ENCODE data around the gene SPTBN2.
"Not testable (repeated sequence)": the region's sequence is repeated elsewhere in the genome, so short reads cannot be mapped to it uniquely, and the experiment has no call there.

SPTBN2 gene

GRCh38 chr11:66683877-66684276 is 45.1 kb downstream of the SPTBN2 start:
- DNase-seq = no peak

DNA sequence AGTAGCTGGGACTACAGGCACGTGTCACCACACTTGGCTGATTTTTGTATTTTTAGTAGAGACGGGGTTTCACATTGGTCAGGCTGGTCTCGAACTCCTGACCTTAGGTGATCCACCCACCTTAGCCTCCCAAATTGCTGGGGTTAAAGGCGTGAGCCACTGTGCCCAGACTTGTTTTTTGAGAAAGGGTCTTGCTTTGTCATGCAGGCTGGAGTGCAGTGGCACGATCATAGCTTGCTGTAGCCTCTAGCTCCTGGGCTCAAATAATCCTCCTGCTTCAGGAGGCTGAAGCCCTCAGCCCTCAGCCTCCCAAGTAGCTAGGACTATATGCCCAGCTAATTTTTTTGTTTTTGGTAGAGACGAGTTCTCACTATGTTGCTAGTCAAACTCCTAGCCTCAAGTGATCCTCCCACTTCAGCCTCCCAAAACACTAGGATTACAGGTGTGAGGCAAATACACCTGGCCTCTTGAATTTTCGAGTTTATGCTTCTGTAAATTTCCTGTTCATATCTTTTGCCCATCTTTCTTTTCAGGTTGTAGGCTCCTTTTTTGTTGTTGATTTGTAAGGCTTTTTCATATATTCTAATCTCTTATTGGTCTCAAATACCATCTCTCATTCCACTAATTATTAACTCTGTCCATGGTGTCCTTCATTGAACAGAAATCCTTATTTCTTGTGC is 47.9 kb downstream of the SPTBN2 start:
- DNase-seq = no peak

DNA sequence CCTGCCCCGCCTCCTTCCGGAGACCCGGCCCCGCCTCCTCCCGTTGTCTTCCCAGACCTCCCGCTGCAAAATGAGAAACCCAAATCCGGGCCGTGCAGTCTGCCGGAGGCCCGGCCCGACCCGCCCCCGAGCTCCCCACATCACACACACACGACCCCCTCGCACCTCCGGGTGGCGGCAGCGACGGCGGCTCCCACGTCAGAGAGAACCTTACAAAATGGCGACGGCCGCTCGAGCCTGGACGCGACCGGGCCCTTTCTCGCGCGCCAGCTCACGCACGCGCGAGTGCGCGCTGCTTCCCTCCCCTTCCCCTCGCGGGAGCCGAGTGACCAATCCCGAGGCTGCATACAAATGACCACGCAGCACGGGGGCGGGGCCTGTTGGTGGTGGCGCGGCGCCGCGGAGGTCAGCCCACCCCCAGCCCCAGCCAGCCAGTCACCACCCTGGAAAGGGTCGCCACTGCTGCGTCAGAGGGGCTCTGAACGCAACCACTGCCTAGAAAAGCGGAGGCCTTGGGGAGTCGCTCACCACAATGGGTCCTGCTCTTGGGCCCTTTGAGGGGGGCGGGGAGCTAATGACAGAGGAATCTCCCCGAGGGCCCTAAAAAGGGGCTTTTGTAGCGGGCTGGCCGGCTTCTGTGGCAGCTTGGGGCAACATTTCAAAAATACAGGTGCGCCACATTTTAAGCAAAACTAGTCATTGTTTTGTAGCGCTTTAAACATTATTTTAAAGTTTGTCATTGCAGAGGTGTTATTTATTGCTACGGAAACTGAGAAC is 51.2 kb downstream of the SPTBN2 start, which contains the start of gene RBM4B:
Gene RBM4B, minus strand, starts transcription at position 289 of the 777 bp plus-strand sequence. CDS start 808 bp downstream, outside the sequence.
- peak; percentile 95 for DNase-seq

DNA sequence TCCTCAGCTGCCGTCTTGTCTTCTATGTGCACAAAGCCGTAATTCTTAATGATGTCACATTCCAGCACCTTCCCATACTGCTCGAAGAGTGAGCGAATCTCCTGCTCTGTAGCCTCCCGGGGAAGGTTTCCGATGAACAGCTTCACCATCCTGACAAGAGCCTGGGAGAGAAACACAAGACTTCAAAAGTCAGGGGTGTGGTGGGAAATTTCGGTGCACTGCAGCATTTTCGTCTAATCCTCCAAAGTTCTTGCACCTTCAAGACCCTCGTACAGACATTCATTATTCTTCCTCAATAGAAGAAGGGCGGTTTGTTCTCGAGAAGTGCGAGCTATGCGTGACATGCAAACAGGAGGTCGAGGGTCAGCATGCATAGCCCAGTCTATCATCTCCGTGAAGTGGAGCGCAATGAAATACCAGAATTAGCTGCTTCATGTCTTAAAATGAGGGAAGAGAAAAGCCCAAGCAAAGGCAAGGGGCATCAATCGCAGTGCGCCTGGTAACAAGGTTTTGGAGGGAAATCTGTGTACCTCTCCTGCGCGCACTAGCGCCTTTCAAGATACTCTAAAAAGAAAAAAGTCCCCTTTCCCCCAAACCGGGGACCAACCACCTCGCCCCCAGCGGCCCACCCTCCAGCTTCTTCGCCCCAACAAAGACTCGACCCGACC is 52.0 kb downstream of the SPTBN2 start:
- DNase-seq = no peak

DNA sequence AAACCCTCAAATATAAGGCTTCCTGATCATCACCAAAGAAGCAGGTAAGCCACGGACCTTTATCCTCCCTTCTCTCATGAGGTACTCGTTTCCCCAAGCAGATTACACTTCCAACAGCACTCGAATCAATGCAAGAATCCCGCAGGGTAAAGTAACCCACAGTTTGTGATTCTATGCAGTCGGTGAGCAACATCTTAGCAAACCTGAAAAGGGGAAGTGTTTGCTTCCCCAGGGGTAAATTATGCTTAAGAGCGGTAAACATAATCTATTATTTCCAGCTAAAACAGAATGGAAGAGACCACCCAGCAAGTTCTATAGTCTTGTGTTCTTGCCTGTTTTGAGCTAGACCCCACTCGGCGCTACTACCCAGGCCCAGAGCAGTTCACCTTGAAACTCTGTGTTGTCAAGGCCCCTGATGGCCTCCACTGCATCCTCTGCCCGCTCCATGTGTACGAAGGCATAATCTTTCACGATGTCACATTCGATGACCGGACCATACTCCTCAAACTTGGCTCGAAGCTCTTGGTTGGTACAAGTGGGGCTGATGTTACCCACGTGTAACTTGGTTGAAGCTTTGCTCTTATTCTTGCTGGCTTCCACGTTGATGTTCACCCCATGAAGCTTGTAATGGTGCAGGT is 52.6 kb downstream of the SPTBN2 start:
- no peak for DNase-seq

GRCh38 chr11:66674964-66675602 is 53.9 kb downstream of the SPTBN2 start:
- no peak for DNase-seq

GRCh38 chr11:66670816-66671215 is 58.2 kb downstream of the SPTBN2 start:
- no peak for DNase-seq

GRCh38 chr11:66665369-66665768 is 63.6 kb downstream of the SPTBN2 start:
- no peak for DNase-seq

- no peak for DNase-seq
These were observed 65.2 kb downstream of the SPTBN2 start for GRCh38 chr11:66663741-66664296.

DNA sequence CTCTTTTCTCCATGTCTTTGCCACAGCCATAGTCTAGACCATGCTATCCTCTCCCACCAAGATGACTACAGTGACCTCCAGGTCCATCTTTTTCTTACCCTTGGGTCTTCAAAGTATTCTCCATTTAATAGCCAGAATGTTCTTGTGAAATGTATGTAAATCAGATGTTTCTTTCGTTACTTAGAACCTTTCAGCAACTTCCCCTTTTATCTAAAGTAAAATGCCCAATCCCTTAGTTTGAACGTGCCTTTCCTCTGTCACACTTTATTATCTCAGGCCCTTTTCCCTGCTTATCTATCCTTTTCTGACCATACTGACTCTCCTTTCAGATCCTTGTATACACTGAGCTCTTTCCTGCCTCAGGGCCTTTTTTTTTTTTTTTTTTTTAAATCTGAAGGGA is 69.3 kb downstream of the SPTBN2 start:
- no peak for DNase-seq

DNA sequence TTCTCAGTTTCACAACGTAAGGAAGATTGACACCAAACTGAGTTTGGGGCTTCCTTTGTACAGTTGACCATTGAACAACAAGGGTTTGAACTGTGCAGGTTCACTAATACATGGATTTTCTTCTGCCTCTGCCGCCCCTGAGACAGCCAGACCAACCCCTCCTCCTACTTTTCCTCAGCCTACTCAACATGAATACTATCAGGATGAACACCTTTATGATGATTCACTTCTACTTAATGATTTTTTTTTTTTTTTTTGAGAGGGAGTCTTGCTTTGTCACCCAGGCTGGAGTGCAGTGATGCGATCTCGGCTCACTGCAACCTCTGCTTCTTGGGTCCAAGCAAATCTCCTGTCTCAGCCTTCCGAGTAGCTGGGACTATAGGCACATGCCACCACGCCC is 75.9 kb downstream of the SPTBN2 start:
- DNase-seq = no peak

GRCh38 chr11:66652651-66653050 is 76.4 kb downstream of the SPTBN2 start:
- no peak for DNase-seq

DNA sequence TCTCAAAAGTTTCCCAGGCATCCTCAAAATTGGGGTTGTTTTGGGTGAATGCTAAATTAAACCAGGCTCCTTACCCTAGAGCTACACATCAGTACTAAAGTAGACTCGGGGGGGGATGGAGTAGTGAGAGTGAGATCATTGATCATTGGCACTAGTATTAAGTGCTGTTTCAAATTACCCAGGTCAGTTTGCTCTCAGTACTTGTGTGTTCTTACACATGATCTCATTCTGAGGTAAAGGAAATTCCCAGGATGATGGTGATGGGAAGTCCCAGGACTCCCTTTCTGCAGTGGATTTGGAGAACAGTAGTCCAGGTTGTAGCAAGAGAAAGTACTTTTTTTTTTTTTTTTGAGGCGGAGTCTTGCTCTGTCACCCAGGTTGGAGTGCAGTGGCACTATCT is 78.0 kb downstream of the SPTBN2 start:
- no peak for DNase-seq

DNA sequence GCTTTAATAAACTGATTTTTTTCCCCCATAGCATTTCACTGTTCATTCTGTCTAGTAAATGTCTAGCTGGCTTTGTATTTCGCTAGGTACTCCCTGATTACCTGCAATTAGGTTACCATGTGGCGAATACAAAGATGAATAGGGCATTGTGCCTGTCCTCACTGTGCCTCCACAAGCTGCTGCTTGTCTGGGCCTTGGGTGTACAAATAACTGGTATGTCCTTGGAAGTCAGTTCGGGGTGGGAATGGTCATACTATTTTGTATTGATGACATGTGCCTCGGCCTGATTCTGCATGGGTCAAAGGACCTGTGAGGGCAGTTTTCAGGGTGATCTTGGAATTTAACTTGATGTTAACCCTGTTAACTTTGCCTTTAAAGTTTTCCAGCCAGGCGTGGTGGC is 79.1 kb downstream of the SPTBN2 start:
- no peak for DNase-seq

DNA sequence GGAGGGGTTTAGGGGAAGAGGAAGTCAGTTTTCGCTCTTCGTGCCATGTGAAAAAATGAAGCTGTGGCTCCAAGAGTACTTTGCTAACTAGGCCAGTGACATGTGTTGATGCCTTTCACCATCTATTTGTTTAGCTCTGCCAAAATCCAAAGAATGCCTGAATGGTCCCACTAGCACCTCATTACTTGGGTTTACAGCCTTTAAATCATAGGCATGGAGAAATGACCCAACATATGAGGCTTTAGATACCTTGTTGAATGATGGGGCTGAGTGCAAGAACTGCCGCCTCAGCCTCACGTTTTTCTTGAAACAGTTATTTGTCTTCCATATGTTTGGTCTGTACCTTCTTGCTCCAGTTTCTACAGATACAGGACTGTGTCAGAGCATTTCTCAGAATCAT is 82.2 kb downstream of the SPTBN2 start:
- DNase-seq = no peak

DNA sequence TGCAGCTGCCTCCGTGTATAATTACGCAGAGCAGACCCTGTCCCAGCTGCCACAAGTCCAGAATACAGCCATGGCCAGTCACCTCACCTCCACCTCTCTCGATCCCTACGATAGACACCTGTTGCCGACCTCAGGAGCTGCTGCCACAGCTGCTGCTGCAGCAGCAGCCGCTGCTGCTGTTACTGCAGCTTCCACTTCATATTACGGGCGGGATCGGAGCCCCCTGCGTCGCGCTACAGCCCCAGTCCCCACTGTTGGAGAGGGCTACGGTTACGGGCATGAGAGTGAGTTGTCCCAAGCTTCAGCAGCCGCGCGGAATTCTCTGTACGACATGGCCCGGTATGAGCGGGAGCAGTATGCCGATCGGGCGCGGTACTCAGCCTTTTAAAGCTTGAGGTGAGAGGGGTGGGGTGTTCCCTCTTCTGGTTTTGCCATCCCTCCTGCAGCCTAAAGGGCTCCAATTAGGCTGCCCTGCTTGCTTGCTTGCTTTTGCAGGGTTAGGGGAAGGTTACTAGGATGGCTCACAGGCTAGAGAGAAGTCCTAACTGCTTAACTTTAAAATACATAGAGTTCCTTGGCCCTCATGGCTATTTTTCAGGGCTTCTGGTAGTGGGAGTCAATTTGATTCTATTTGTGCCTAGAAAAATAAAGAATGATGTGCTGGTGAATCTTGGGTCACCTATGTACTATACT is 85.1 kb downstream of the SPTBN2 start:
- no peak for DNase-seq

GRCh38 chr11:66641834-66642233 is 87.2 kb downstream of the SPTBN2 start:
- no peak for DNase-seq

- DNase-seq = not testable (repeated sequence)
These were observed 89.1 kb downstream of the SPTBN2 start for GRCh38 chr11:66639814-66640340.

- DNase-seq = peak; percentile 27
These were observed 89.8 kb downstream of the SPTBN2 start for GRCh38 chr11:66639066-66639813.

DNA sequence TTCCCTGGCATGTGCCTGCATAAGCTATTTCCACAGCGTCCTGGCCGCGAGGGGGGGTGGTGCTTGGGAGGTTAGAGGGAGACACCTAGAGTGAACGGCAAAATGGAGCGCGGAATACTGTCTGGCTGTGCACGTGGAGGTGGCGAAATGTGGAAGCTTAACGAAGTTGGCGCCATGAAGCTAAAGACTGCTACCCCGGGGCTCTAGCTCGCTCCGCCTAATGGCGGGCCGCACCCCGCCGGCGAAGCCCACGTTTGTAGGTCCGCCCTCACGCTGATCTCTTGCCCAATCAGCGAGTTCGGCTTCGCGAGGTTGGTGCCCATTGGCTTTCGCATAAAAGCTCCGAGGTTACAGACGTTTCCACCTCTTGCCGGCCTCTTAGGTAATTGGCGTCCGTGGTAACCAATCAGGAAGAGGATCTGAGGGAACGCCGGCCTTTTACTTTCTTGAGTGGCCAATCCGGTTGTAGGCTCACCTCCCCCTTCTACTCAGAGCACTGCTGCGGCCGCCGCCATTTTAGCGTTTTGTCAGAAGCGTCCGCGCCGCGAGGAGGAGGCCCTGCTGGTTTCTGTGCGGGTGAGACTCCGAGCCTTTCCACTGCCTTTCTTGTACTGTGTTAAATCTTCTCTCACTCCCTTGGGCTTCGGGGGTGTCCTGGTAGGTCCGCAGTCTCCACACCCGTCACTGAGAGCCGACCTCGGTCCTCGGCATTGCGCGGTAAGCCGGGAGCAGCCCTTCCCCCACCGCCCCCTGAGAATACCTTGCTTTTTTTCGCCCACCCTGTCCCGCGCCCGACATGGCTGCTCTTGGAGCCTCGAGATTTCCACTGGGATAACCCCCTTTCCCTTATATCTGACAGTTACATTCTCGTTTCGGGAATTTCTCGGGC is 90.6 kb downstream of the SPTBN2 start, which contains the start of gene RBM4:
Gene RBM4, plus strand, starts transcription at position 527 of the 889 bp plus-strand sequence. CDS start 1,009 bp downstream, outside the sequence.
- DNase-seq = peak; percentile 98

Measured in stimulated activated CD4-positive, alpha-beta T cell treated with anti-CD3 and anti-CD28 coated beads, Interleukin-4, amount 100 ng/mL, for 24 hours (primary cell).